Liver (tissue), 9 donors: ENCODE measurements around the gene CDIPT. TPM values are rescaled to one million over a fixed set of nuclear protein-coding genes. Genes with fewer than 3 reads are reported as not detected.

Experiments
- DNase-seq: peaks from one replicate; pipeline ENCODE4 v3.0.0-alpha.2; 2017; ENCODE audit warnings: low spot score
- H3K27ac ChIP-seq, 2 donors: one replicate each; pipeline ENCODE4 v1.7.0; 2013; ENCODE audit warnings: inconsistent platforms in 2 of 2, low read length in 2 of 2, control low read depth in 1 of 2, low read depth in 1 of 2, mild to moderate bottlenecking in 1 of 2
- H3K27me3 ChIP-seq, 4 donors: one replicate each; pipeline versions ENCODE4 v1.6.1 to v1.7.0; 2013; ENCODE audit warnings: low read length in 3 of 4, inconsistent platforms in 1 of 4, mild to moderate bottlenecking in 1 of 4, moderate library complexity in 1 of 4; ENCODE audit not compliant: control insufficient read depth in 4 of 4, insufficient read depth in 4 of 4
- H3K36me3 ChIP-seq, 4 donors: one replicate each; pipeline versions ENCODE4 v1.6.1 to v1.7.0; 2013; ENCODE audit warnings: low read length in 3 of 4, mild to moderate bottlenecking in 3 of 4, low read depth in 1 of 4, moderate library complexity in 1 of 4; ENCODE audit not compliant: control insufficient read depth in 4 of 4, insufficient read depth in 3 of 4
- H3K4me1 ChIP-seq, 4 donors: one replicate each; pipeline versions ENCODE4 v1.6.1 to v1.7.0; 2013; ENCODE audit warnings: low read length in 3 of 4, mild to moderate bottlenecking in 3 of 4, moderate library complexity in 1 of 4; ENCODE audit not compliant: control insufficient read depth in 4 of 4, insufficient read depth in 4 of 4
- H3K4me3 ChIP-seq, 3 donors: one replicate each; pipeline versions ENCODE4 v1.6.1 to v1.7.0; 2013; ENCODE audit warnings: low read length in 3 of 3, control low read depth in 1 of 3, low read depth in 1 of 3, mild to moderate bottlenecking in 1 of 3
- H3K9ac ChIP-seq, 2 donors: one replicate each; pipeline ENCODE4 v1.7.0; 2013; ENCODE audit warnings: low read length in 2 of 2, mild to moderate bottlenecking in 2 of 2, moderate library complexity in 2 of 2, control low read depth in 1 of 2, low read depth in 1 of 2
- H3K9me3 ChIP-seq, 4 donors: one replicate each; pipeline versions ENCODE4 v1.6.1 to v1.7.0; 2013; ENCODE audit warnings: low read length in 3 of 4; ENCODE audit not compliant: control insufficient read depth in 4 of 4
- EGR1 ChIP-seq, 2 donors: IDR thresholded peaks; 2 replicates each; pipeline ENCODE4 v1.6.1; 2016 to 2018; ENCODE audit warnings: antibody characterized with exemption in 2 of 2, low read depth in 2 of 2
- FOXA1 ChIP-seq: IDR thresholded peaks from 2 replicates; pipeline ENCODE4 v1.6.1; 2016; ENCODE audit warnings: antibody characterized with exemption
- FOXA2 ChIP-seq: IDR thresholded peaks from 2 replicates; pipeline ENCODE4 v1.6.1; 2016; ENCODE audit warnings: antibody characterized with exemption
- GABPA ChIP-seq, 2 donors: IDR thresholded peaks in 1 of 2; conservative IDR thresholded peaks in 1 of 2; 2 replicates each; pipeline ENCODE4 v1.6.1; 2016; ENCODE audit warnings: antibody characterized with exemption in 2 of 2, mild to moderate bottlenecking in 1 of 2, moderate library complexity in 1 of 2
- HNF4A ChIP-seq, 2 donors: conservative IDR thresholded peaks; 2 replicates each; pipeline ENCODE4 v1.6.1; 2016; ENCODE audit warnings: antibody characterized with exemption in 2 of 2, mild to moderate bottlenecking in 2 of 2
- HNF4G ChIP-seq: IDR thresholded peaks from 2 replicates; pipeline ENCODE4 v1.6.1; 2016; ENCODE audit warnings: antibody characterized with exemption
- JUND ChIP-seq, 2 donors: IDR thresholded peaks; 2 replicates each; pipeline ENCODE4 v1.6.1; 2016; ENCODE audit warnings: antibody characterized with exemption in 2 of 2
- NR2F2 ChIP-seq: IDR thresholded peaks from 2 replicates; pipeline ENCODE4 v1.6.1; 2016; ENCODE audit warnings: antibody characterized with exemption
- RAD21 ChIP-seq, 2 donors: IDR thresholded peaks; 2 replicates each; pipeline ENCODE4 v1.6.1; 2016; ENCODE audit warnings: antibody characterized with exemption in 2 of 2, mild to moderate bottlenecking in 2 of 2
- RXRA ChIP-seq, 2 donors: IDR thresholded peaks; 2 replicates each; pipeline ENCODE4 v1.6.1; 2017 to 2018; ENCODE audit warnings: antibody characterized with exemption in 2 of 2, mild to moderate bottlenecking in 1 of 2
- SP1 ChIP-seq: IDR thresholded peaks from 2 replicates; pipeline ENCODE4 v1.6.1; 2018; ENCODE audit warnings: antibody characterized with exemption, mild to moderate bottlenecking
- TAF1 ChIP-seq: conservative IDR thresholded peaks from 2 replicates; pipeline ENCODE4 v1.6.1; 2016; ENCODE audit warnings: antibody characterized with exemption, mild to moderate bottlenecking
- YY1 ChIP-seq: IDR thresholded peaks from 2 replicates; pipeline ENCODE4 v1.6.1; 2016; ENCODE audit warnings: antibody characterized with exemption, mild to moderate bottlenecking
- WGBS: extraction: QIAGEN DNeasy Blood & Tissue Kit; methylation state at CpG from one replicate; pipeline ENCODE4 v1.1.7; 2013; 5-methylcytosine and 5-hydroxymethylcytosine counted together
- polyA plus RNA-seq, 2 donors: library from polyadenylated mRNA; stranded (reverse) in 1 of 2; unstranded in 1 of 2; fragments of 200-250 nt in 1 of 2; fragments of >200 nt in 1 of 2; fragmentation: Nextera tagmentation in 1 of 2; extraction: Ambion mirVana in 1 of 2; gene quantifications; one replicate each; pipeline versions ENCODE4 v1.2.1 to v1.2.3, GENCODE V29; 2013 to 2015
- total RNA-seq, 2 donors: library from RNA; depleted of rRNA; stranded (reverse); fragments of >200 nt; gene quantifications; one replicate each; pipeline ENCODE4 v1.2.3, GENCODE V29; 2014
- TF ChIP-seq, protein P1 (sequence below): IDR thresholded peaks from 2 replicates; pipeline ENCODE4 v1.6.1; 2016; ENCODE audit warnings: antibody characterized with exemption, mild to moderate bottlenecking
- TF ChIP-seq, protein P2 (sequence below): IDR thresholded peaks from 2 replicates; pipeline ENCODE4 v1.6.1; 2016; ENCODE audit warnings: antibody characterized with exemption
- TF ChIP-seq, protein P3 (sequence below): IDR thresholded peaks from 2 replicates; pipeline ENCODE4 v1.6.1; 2016; ENCODE audit warnings: antibody characterized with exemption
- TF ChIP-seq, protein P4 (sequence below): fragments of 150-350 bp; IDR thresholded peaks from 2 replicates; pipeline ENCODE4 v1.5.1; 2017; ENCODE audit warnings: improper control_type of control experiment, low read depth, low read length; ENCODE audit not compliant: missing input control
- TF ChIP-seq, protein P5 (sequence below): IDR thresholded peaks from 2 replicates; pipeline ENCODE4 v1.6.1; 2016; ENCODE audit warnings: antibody characterized with exemption
- donor health status: healthy.
- donor health status: healthy.
- donor health status: healthy.
- donor health status: healthy.
- donor health status: healthy.

The CDIPT gene
- total and polyA plus RNA-seq, 4 donors, result 31.4 to 102 (median 38.4) TPM

DNA sequence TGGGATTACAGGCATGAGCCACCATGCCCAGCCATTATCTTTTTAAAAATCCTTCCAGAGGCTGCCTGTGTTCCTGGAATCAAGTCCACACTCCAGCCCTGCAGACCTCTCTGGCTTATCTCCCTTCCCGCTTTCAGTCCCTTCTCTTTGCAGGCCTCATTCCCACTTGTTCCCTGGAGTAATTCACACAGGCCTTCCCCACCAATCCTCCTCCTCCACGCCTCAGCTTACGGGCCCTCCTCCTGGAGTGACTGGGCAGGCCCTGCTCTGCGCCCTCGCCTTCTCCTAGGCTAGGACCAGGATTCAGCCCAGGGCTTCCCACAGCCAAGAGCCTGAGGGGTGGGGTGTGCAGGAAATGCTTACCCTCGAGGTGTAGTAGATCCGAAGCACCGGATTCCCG lies 2.8 kb downstream of the CDIPT start:
- Histone ChIP-seq H3K4me1 (peaks cover 7 to 36% (median 22%) of the 10 kb centered on the region in 4 donors), H3K36me3 (peaks cover 0 to 19% (median 8%) of the 10 kb centered on the region in 4 donors), H3K4me3 (no peak overlapping the region), H3K9me3 (no peaks in the 10 kb centered on the region), H3K27ac (no peak overlapping the region), H3K27me3 (no peaks in the 10 kb centered on the region), H3K9ac (no peak overlapping the region)
- 96% methylated on average over 9 of the region's 9 CpGs for WGBS
- no peak for DNase-seq
- TF ChIP-seq, protein P1, sequence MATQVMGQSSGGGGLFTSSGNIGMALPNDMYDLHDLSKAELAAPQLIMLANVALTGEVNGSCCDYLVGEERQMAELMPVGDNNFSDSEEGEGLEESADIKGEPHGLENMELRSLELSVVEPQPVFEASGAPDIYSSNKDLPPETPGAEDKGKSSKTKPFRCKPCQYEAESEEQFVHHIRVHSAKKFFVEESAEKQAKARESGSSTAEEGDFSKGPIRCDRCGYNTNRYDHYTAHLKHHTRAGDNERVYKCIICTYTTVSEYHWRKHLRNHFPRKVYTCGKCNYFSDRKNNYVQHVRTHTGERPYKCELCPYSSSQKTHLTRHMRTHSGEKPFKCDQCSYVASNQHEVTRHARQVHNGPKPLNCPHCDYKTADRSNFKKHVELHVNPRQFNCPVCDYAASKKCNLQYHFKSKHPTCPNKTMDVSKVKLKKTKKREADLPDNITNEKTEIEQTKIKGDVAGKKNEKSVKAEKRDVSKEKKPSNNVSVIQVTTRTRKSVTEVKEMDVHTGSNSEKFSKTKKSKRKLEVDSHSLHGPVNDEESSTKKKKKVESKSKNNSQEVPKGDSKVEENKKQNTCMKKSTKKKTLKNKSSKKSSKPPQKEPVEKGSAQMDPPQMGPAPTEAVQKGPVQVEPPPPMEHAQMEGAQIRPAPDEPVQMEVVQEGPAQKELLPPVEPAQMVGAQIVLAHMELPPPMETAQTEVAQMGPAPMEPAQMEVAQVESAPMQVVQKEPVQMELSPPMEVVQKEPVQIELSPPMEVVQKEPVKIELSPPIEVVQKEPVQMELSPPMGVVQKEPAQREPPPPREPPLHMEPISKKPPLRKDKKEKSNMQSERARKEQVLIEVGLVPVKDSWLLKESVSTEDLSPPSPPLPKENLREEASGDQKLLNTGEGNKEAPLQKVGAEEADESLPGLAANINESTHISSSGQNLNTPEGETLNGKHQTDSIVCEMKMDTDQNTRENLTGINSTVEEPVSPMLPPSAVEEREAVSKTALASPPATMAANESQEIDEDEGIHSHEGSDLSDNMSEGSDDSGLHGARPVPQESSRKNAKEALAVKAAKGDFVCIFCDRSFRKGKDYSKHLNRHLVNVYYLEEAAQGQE, result no peak
- no peak for TF ChIP-seq YY1
- TF ChIP-seq RAD21 (IDR thresholded peaks at IDR 0.05), result no peak
- no peak for TF ChIP-seq TAF1
- no peak for TF ChIP-seq HNF4A (conservative IDR thresholded peaks at IDR 0.05)
- TF ChIP-seq, protein P2, sequence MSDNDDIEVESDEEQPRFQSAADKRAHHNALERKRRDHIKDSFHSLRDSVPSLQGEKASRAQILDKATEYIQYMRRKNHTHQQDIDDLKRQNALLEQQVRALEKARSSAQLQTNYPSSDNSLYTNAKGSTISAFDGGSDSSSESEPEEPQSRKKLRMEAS, result no peak
- TF ChIP-seq FOXA1, result no peak
- no peak for TF ChIP-seq NR2F2
- no peak for TF ChIP-seq SP1
- no peak for TF ChIP-seq HNF4G
- TF ChIP-seq JUND (IDR thresholded peaks at IDR 0.05), result no peak
- no peak for TF ChIP-seq FOXA2
- TF ChIP-seq, protein P3, sequence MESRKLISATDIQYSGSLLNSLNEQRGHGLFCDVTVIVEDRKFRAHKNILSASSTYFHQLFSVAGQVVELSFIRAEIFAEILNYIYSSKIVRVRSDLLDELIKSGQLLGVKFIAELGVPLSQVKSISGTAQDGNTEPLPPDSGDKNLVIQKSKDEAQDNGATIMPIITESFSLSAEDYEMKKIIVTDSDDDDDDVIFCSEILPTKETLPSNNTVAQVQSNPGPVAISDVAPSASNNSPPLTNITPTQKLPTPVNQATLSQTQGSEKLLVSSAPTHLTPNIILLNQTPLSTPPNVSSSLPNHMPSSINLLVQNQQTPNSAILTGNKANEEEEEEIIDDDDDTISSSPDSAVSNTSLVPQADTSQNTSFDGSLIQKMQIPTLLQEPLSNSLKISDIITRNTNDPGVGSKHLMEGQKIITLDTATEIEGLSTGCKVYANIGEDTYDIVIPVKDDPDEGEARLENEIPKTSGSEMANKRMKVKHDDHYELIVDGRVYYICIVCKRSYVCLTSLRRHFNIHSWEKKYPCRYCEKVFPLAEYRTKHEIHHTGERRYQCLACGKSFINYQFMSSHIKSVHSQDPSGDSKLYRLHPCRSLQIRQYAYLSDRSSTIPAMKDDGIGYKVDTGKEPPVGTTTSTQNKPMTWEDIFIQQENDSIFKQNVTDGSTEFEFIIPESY, result no peak
- TF ChIP-seq RXRA (IDR thresholded peaks at IDR 0.05), result no peak
- TF ChIP-seq GABPA (IDR thresholded peaks at IDR 0.05 in 1 of 2, conservative IDR thresholded peaks at IDR 0.05 in 1 of 2), result no peak
- no peak for TF ChIP-seq EGR1 (IDR thresholded peaks at IDR 0.05; ENCODE audit: low read depth in 2 of 2)

DNA sequence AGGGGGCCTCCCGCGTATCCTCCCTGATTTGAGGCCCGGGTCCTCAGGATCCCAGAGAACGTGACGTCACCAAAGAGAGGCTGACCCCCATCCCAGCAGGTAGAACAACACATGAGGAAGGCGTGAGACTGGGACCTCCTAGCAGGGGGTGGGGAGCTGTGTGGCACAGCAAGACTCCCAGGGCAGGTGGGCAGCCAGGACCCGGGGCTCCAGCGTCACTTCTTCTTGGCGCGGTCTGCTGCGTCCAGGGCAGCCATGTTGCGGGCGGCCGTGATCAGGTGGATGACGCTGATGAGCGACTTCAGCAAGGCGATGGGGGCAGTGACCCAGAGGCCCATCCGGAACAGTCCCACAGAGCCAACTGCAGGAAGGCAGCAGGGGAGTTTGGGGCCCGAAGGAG lies 4.1 kb downstream of the CDIPT start:
- Histone ChIP-seq H3K4me1 (peaks cover 7 to 36% (median 22%) of the 10 kb centered on the region in 4 donors), H3K4me3 (no peak overlapping the region), H3K36me3 (peaks cover 0 to 19% (median 8%) of the 10 kb centered on the region in 4 donors), H3K27me3 (no peaks in the 10 kb centered on the region), H3K27ac (no peak overlapping the region), H3K9ac (no peak overlapping the region), H3K9me3 (no peaks in the 10 kb centered on the region)
- TF ChIP-seq JUND (IDR thresholded peaks at IDR 0.05) (no peak), FOXA2 (no peak), HNF4A (conservative IDR thresholded peaks at IDR 0.05) (no peak), RXRA (IDR thresholded peaks at IDR 0.05) (no peak), HNF4G (no peak), GABPA (IDR thresholded peaks at IDR 0.05 in 1 of 2, conservative IDR thresholded peaks at IDR 0.05 in 1 of 2) (no peak), NR2F2 (no peak), EGR1 (IDR thresholded peaks at IDR 0.05; ENCODE audit: low read depth in 2 of 2) (no peak), FOXA1 (no peak)
- TF ChIP-seq, protein P4, sequence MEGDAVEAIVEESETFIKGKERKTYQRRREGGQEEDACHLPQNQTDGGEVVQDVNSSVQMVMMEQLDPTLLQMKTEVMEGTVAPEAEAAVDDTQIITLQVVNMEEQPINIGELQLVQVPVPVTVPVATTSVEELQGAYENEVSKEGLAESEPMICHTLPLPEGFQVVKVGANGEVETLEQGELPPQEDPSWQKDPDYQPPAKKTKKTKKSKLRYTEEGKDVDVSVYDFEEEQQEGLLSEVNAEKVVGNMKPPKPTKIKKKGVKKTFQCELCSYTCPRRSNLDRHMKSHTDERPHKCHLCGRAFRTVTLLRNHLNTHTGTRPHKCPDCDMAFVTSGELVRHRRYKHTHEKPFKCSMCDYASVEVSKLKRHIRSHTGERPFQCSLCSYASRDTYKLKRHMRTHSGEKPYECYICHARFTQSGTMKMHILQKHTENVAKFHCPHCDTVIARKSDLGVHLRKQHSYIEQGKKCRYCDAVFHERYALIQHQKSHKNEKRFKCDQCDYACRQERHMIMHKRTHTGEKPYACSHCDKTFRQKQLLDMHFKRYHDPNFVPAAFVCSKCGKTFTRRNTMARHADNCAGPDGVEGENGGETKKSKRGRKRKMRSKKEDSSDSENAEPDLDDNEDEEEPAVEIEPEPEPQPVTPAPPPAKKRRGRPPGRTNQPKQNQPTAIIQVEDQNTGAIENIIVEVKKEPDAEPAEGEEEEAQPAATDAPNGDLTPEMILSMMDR, result no peak
- TF ChIP-seq, protein P2, result no peak
- TF ChIP-seq, protein P1, result no peak
- TF ChIP-seq, protein P5, sequence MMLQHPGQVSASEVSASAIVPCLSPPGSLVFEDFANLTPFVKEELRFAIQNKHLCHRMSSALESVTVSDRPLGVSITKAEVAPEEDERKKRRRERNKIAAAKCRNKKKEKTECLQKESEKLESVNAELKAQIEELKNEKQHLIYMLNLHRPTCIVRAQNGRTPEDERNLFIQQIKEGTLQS, result no peak
- TF ChIP-seq, protein P3, result no peak
- no peak for DNase-seq
- 92% methylated on average over 19 of the region's 19 CpGs for WGBS
